HepG2 (cell line): ENCODE data around the gene PTTG1. TPM values are rescaled to one million over a fixed set of nuclear protein-coding genes. Genes with fewer than 3 reads are reported as not detected.

Source experiments
- CBFB ChIP-seq: sonication (generic); formaldehyde crosslinking; IDR thresholded peaks from 2 replicates; pipeline ENCODE4 v1.4.0; 2020; ENCODE audit warnings: missing genetic modification reagents
- DMTF1 ChIP-seq: sonication (generic); formaldehyde crosslinking; IDR thresholded peaks from 2 replicates; pipeline ENCODE4 v1.4.0; 2020; ENCODE audit warnings: mild to moderate bottlenecking, missing genetic modification reagents
- EEA1 ChIP-seq: sonication (generic); formaldehyde crosslinking; IDR thresholded peaks from 2 replicates; pipeline ENCODE4 v1.5.1; 2020; ENCODE audit warnings: mild to moderate bottlenecking, missing genetic modification reagents, borderline replicate concordance
- FOXA3 ChIP-seq: IDR thresholded peaks from 2 replicates; pipeline ENCODE4 v1.6.1; 2016; ENCODE audit warnings: missing genetic modification reagents, missing compliant biosample characterization
- RFX1 ChIP-seq: fragments of 450-650 bp; IDR thresholded peaks from 2 replicates; pipeline ENCODE4 v1.6.1; 2017
- RNF219 ChIP-seq: sonication (generic); formaldehyde crosslinking; IDR thresholded peaks from 2 replicates; pipeline ENCODE4 v1.5.0; 2020; ENCODE audit warnings: mild to moderate bottlenecking, missing genetic modification reagents
- SETDB1 ChIP-seq: sonication (generic); formaldehyde crosslinking; IDR thresholded peaks from 2 replicates; pipeline ENCODE4 v1.5.1; 2020; ENCODE audit warnings: missing genetic modification reagents, mild to moderate bottlenecking, borderline replicate concordance
- SP140L ChIP-seq: sonication (generic); formaldehyde crosslinking; IDR thresholded peaks from 2 replicates; pipeline ENCODE4 v1.4.0; 2020; ENCODE audit warnings: missing genetic modification reagents, borderline replicate concordance
- TBX2 ChIP-seq: sonication (generic); formaldehyde crosslinking; IDR thresholded peaks from 2 replicates; pipeline ENCODE4 v1.5.0; 2020; ENCODE audit warnings: missing genetic modification reagents, mild to moderate bottlenecking, borderline replicate concordance
- TGIF2 ChIP-seq: IDR thresholded peaks from 2 replicates; pipeline ENCODE4 v1.6.1; 2016; ENCODE audit warnings: control low read depth, missing compliant biosample characterization
- ZBTB25 ChIP-seq: IDR thresholded peaks from 2 replicates; pipeline ENCODE4 v1.6.1; 2018; ENCODE audit warnings: missing genetic modification reagents
- ZNF557 ChIP-seq: sonication (generic); formaldehyde crosslinking; IDR thresholded peaks from 2 replicates; pipeline ENCODE4 v1.4.0; 2020; ENCODE audit warnings: missing genetic modification reagents
- ZNF646 ChIP-seq: sonication (generic); formaldehyde crosslinking; IDR thresholded peaks from 2 replicates; pipeline ENCODE4 v1.9.0; 2021; ENCODE audit warnings: mild to moderate bottlenecking, missing genetic modification reagents
- ZNF678 ChIP-seq: sonication (generic); formaldehyde crosslinking; IDR thresholded peaks from 2 replicates; pipeline ENCODE4 v1.4.0; 2020; ENCODE audit warnings: mild to moderate bottlenecking, missing genetic modification reagents
- ZNF773 ChIP-seq: sonication (generic); formaldehyde crosslinking; IDR thresholded peaks from 2 replicates; pipeline ENCODE4 v1.4.0; 2020; ENCODE audit warnings: missing genetic modification reagents, borderline replicate concordance
- ZNF83 ChIP-seq: sonication (generic); formaldehyde crosslinking; IDR thresholded peaks from 2 replicates; pipeline ENCODE4 v1.4.0; 2020; ENCODE audit warnings: missing genetic modification reagents, mild to moderate bottlenecking, borderline replicate concordance
- ZNF839 ChIP-seq: sonication (generic); formaldehyde crosslinking; IDR thresholded peaks from 2 replicates; pipeline ENCODE4 v1.4.0; 2020; ENCODE audit warnings: missing genetic modification reagents, mild to moderate bottlenecking, borderline replicate concordance
- polyA plus RNA-seq, 8 experiments: library from polyadenylated mRNA; depleted of rRNA in 3 of 8; stranded (reverse) in 7 of 8; unstranded in 1 of 8; fragments of >200 nt; fragmentation: Illumina TruSeq in 4 of 8; extraction: Trizol in 4 of 8; gene quantifications; 2 replicates each; pipeline versions ENCODE4 v1.2.1 to v1.2.3, GENCODE V29; 2011 to 2016; ENCODE audit warnings: low read depth in 4 of 8, missing spikeins in 1 of 8, mixed read lengths in 1 of 8; ENCODE audit not compliant: insufficient read depth in 1 of 8
- total RNA-seq, 5 experiments: library from RNA; depleted of rRNA; stranded (reverse); fragments of >200 nt; fragmentation: Illumina TruSeq; extraction: Trizol; gene quantifications; 2 replicates each; pipeline ENCODE4 v1.2.3, GENCODE V29; 2016; ENCODE audit warnings: low read depth in 1 of 5

The PTTG1 gene
- total and polyA plus RNA-seq, 2 of the 13 experiments (the other 11 are each of a cell fraction or from before 2014, with no cell fraction given): 102 to 161 TPM

GRCh38 chr5:160463740-160464465, 42.2 kb downstream of the PTTG1 start (continued):
- TF ChIP-seq ZNF557 (no peak), SP140L (no peak), RNF219 (no peak), ZNF83 (CRISPR knock-in tag) (no peak), RFX1 (no peak), EEA1 (CRISPR knock-in tag) (no peak), TBX2 (CRISPR knock-in tag) (peak; percentile 68), ZNF646 (CRISPR knock-in tag) (peak; percentile 28; the same call in 1 of the 2 replicates), ZNF839 (CRISPR knock-in tag) (no peak), SETDB1 (no peak), DMTF1 (CRISPR knock-in tag) (no peak), FOXA3 (CRISPR knock-in tag) (peak; percentile 72), CBFB (CRISPR knock-in tag) (no peak), TGIF2 (CRISPR knock-in tag) (0 out of 2 replicates have a peak, but pooled peaks have one; percentile 26), ZNF773 (CRISPR knock-in tag) (no peak), ZBTB25 (CRISPR knock-in tag) (0 out of 2 replicates have a peak, but pooled peaks have one; percentile 43), ZNF678 (CRISPR knock-in tag) (no peak)
